Measurements from ENCODE around the gene COL5A1. TPM values are rescaled to one million over a fixed set of nuclear protein-coding genes. Genes with fewer than 3 reads are reported as not detected.

COL5A1 gene
- polyA plus RNA-seq, 3 donors, result 0.01 TPM; not detected in 2

- Histone ChIP-seq H3K27me3 (ENCODE audit: control insufficient read depth in 2 of 2, insufficient read depth in 2 of 2, low read length in 2 of 2) (no peaks in the 10 kb centered on the region), H3K4me1 (ENCODE audit: control insufficient read depth in 1 of 2, insufficient read depth in 2 of 2, low read length in 2 of 2) (peaks cover 3 to 7% of the 10 kb centered on the region in 2 donors), H3K36me3 (replicated peaks in 1 of 2; ENCODE audit: control insufficient read depth in 1 of 2, insufficient read depth in 2 of 2, low read length in 2 of 2) (no peaks in the 10 kb centered on the region), H2AFZ (ENCODE audit: insufficient read depth, low read depth, low read length, poor library complexity, severe bottlenecking) (no peak overlapping the region), H3K9me3 (replicated peaks in 1 of 2; ENCODE audit: control insufficient read depth in 1 of 2, insufficient read depth in 1 of 2, low read length in 2 of 2) (no peaks in the 10 kb centered on the region), H3K79me2 (ENCODE audit: insufficient read depth, low read length) (no peaks in the 10 kb centered on the region), H3K4me2 (replicated peaks; ENCODE audit: extremely low read depth, low read length, poor library complexity, severe bottlenecking) (no peak overlapping the region), H4K20me1 (ENCODE audit: insufficient read depth, low read length) (no peaks in the 10 kb centered on the region), H3K9ac (ENCODE audit: insufficient read depth, low read length, poor library complexity, severe bottlenecking) (no peak overlapping the region), H3K4me3 (replicated peaks in 1 of 3; ENCODE audit: low read depth in 2 of 3, low read length in 3 of 3) (no peak overlapping the region), H3K27ac (ENCODE audit: low read depth in 1 of 2, low read length in 2 of 2) (no peak overlapping the region)
- Mint-ChIP-seq H3K36me3 (no peaks in the 10 kb centered on the region), H3K27ac (no peak overlapping the region), H3K4me1 (no peaks in the 10 kb centered on the region), H3K9me3 (peaks cover 0 to 2% (median 0%) of the 10 kb centered on the region in 7 donors), H3K4me3 (no peak overlapping the region), H3K27me3 (ENCODE audit: low read depth in 3 of 3) (peaks cover 4 to 7% (median 4%) of the 10 kb centered on the region in 3 donors)
- WGBS (ENCODE audit: insufficient coverage), result 58% methylated on average over 3 of the region's 3 CpGs
- no peak for TF ChIP-seq CTCF (IDR thresholded peaks at IDR 0.05)
- no peak for DNase-seq
- intact Hi-C loops (cut with micrococcal nuclease), result no loop called here
Observed at GRCh38 chr9:134685784-134686183, 44.2 kb downstream of the COL5A1 start.

- H3K4me3 Mint-ChIP-seq, result no peak overlapping the region
Observed at GRCh38 chr9:134686896-134687295, 45.3 kb downstream of the COL5A1 start.

More at GRCh38 chr9:134686896-134687295, 45.3 kb downstream of the COL5A1 start:
- H3K4me2 ChIP-seq (replicated peaks; ENCODE audit: extremely low read depth, low read length, poor library complexity, severe bottlenecking), result no peak overlapping the region
- no peaks in the 10 kb centered on the region for H3K9me3 ChIP-seq (replicated peaks in 1 of 2; ENCODE audit: control insufficient read depth in 1 of 2, insufficient read depth in 1 of 2, low read length in 2 of 2)
- H4K20me1 ChIP-seq (ENCODE audit: insufficient read depth, low read length), result no peaks in the 10 kb centered on the region
- no peak overlapping the region for H3K27ac ChIP-seq (ENCODE audit: low read depth in 1 of 2, low read length in 2 of 2)
- no peak for DNase-seq
- Mint-ChIP-seq H3K36me3 (no peaks in the 10 kb centered on the region), H3K27me3 (ENCODE audit: low read depth in 3 of 3) (peaks cover 4 to 7% (median 7%) of the 10 kb centered on the region in 3 donors), H3K27ac (no peak overlapping the region), H3K4me1 (no peaks in the 10 kb centered on the region), H3K9me3 (peaks cover 0 to under 1% (median 0%) of the 10 kb centered on the region in 7 donors)
- WGBS (ENCODE audit: insufficient coverage), result 67% methylated on average over 4 of the region's 9 CpGs
- no peaks in the 10 kb centered on the region for H3K27me3 ChIP-seq (ENCODE audit: control insufficient read depth in 2 of 2, insufficient read depth in 2 of 2, low read length in 2 of 2)
- H3K4me3 ChIP-seq (replicated peaks in 1 of 3; ENCODE audit: low read depth in 2 of 3, low read length in 3 of 3), result no peak overlapping the region
- H3K4me1 ChIP-seq (ENCODE audit: control insufficient read depth in 1 of 2, insufficient read depth in 2 of 2, low read length in 2 of 2), result peaks cover 3 to 7% of the 10 kb centered on the region in 2 donors
- H3K79me2 ChIP-seq (ENCODE audit: insufficient read depth, low read length), result no peaks in the 10 kb centered on the region
- H3K36me3 ChIP-seq (replicated peaks in 1 of 2; ENCODE audit: control insufficient read depth in 1 of 2, insufficient read depth in 2 of 2, low read length in 2 of 2), result no peaks in the 10 kb centered on the region
- no peak for TF ChIP-seq CTCF (IDR thresholded peaks at IDR 0.05)
- intact Hi-C loops (cut with micrococcal nuclease), result no loop called here
- H3K9ac ChIP-seq (ENCODE audit: insufficient read depth, low read length, poor library complexity, severe bottlenecking), result no peak overlapping the region
- H2AFZ ChIP-seq (ENCODE audit: insufficient read depth, low read depth, low read length, poor library complexity, severe bottlenecking), result no peak overlapping the region

Measured in CD14-positive monocyte (primary cell).